Measurements from ENCODE around the gene NSMCE1.
A peak's percentile ranks its signal among the peaks of the same experiment; 100 is the strongest.

- no peak for TF ChIP-seq BHLHE40 (IDR thresholded peaks at IDR 0.05; ENCODE audit: low read depth, low read length)
- TF ChIP-seq POLR2A (IDR thresholded peaks at IDR 0.05; ENCODE audit: low read depth, low read length) = no peak
- no peak for TF ChIP-seq CEBPB (IDR thresholded peaks at IDR 0.05; ENCODE audit: low read depth, low read length)
- TF ChIP-seq CTCF (conservative IDR thresholded peaks at IDR 0.05; ENCODE audit: low read depth, low read length) = peak; percentile 92
- no peak for TF ChIP-seq ELK1 (IDR thresholded peaks at IDR 0.05; ENCODE audit: borderline replicate concordance, low read depth, low read length)
- no peak for TF ChIP-seq MAZ (IDR thresholded peaks at IDR 0.05; ENCODE audit: borderline replicate concordance, low read depth, low read length)
- TF ChIP-seq CHD1 (IDR thresholded peaks at IDR 0.05; ENCODE audit: low read depth, low read length) = no peak
- peak; percentile 92 for TF ChIP-seq RAD21 (IDR thresholded peaks at IDR 0.05; ENCODE audit: low read length)
- TF ChIP-seq MAFK (IDR thresholded peaks at IDR 0.05; ENCODE audit: low read depth, low read length) = no peak
- no peak for TF ChIP-seq NFE2L2 (IDR thresholded peaks at IDR 0.05; ENCODE audit: low read depth, low read length)
- TF ChIP-seq FOS (IDR thresholded peaks at IDR 0.05; ENCODE audit: low read depth, low read length) = no peak
Observed at GRCh38 chr16:27235055-27235937, 33.3 kb downstream of the NSMCE1 start.
